Right renal pelvis (tissue), 4 donors: Measurements from ENCODE around the gene GPR137. TPM values are rescaled to one million over a fixed set of nuclear protein-coding genes. Genes with fewer than 3 reads are reported as not detected.

Experiments
- DNase-seq, 4 donors: peaks; one replicate each; pipeline ENCODE4 v3.0.0-alpha.2; 2013; ENCODE audit warnings: low read depth in 4 of 4, low spot score in 3 of 4, missing footprints in 1 of 4
- polyA plus RNA-seq, 4 donors: library from polyadenylated mRNA; unstranded; fragments of 120-200 nt; gene quantifications; one replicate each; pipeline ENCODE4 v1.2.1, GENCODE V29; 2013; ENCODE audit not compliant: insufficient read length in 4 of 4

Gene GPR137
- polyA plus RNA-seq, 4 donors, result 30.3 to 46.9 (median 35.1) TPM

GRCh38 chr11:64337538-64338249 lies 52.0 kb downstream of the GPR137 start:
- DNase-seq, result no peak

GRCh38 chr11:64338716-64339115 lies 53.1 kb downstream of the GPR137 start:
- DNase-seq, result no peak

Other genes starting within 250 kb of the GPR137 start
- 1 to 10 TPM; 2.6 to 4.1 (median 3.1) TPM for gene FLRT1, start 249.9 kb upstream of the GPR137 start, polyA plus RNA-seq
- 10 to 100 TPM; 13.6 to 18.9 (median 14.1) TPM for gene MACROD1, start 119.7 kb upstream of the GPR137 start, polyA plus RNA-seq
- gene STIP1, start 99.7 kb upstream of the GPR137 start, polyA plus RNA-seq, result 100 to 1,000 TPM; 188 to 239 (median 197) TPM
- 1 to 10 TPM; 5.0 to 9.2 (median 5.8) TPM for gene FERMT3, start 79.1 kb upstream of the GPR137 start, polyA plus RNA-seq
- 10 to 100 TPM; 41.9 to 52.0 (median 44.9) TPM for gene TRPT1, start 59.7 kb upstream of the GPR137 start, polyA plus RNA-seq
- gene NUDT22, start 59.6 kb upstream of the GPR137 start, polyA plus RNA-seq, result 10 to 100 TPM; 20.1 to 31.8 (median 22.9) TPM
- 10 to 100 TPM; 62.1 to 75.6 (median 63.9) TPM for gene DNAJC4, start 55.3 kb upstream of the GPR137 start, polyA plus RNA-seq
- gene VEGFB, start 51.3 kb upstream of the GPR137 start, polyA plus RNA-seq, result 10 to 100 TPM; 80.7 to 98.7 (median 93.8) TPM
- 100 to 1,000 TPM in 1 of 4 donors, 10 to 100 TPM in 3; 76.2 to 109 (median 85.7) TPM for gene FKBP2, start 44.8 kb upstream of the GPR137 start, polyA plus RNA-seq
- gene PPP1R14B, start 38.9 kb upstream of the GPR137 start, polyA plus RNA-seq, result 10 to 100 TPM; 61.9 to 88.4 (median 74.0) TPM
- 10 to 100 TPM; 12.2 to 15.1 (median 13.8) TPM for gene PLCB3, start 34.3 kb upstream of the GPR137 start, polyA plus RNA-seq
- gene BAD, start 1.2 kb upstream of the GPR137 start, polyA plus RNA-seq, result 10 to 100 TPM; 44.2 to 69.5 (median 49.2) TPM
- under 1 TPM in 1 of 4 donors, not detected in 3; 0.08 TPM for gene KCNK4, start 5.5 kb downstream of the GPR137 start, polyA plus RNA-seq
- gene CATSPERZ, start 14.5 kb downstream of the GPR137 start, polyA plus RNA-seq, result under 1 TPM in 1 of 4 donors, not detected in 3; 0.29 TPM
- gene ESRRA, start 19.7 kb downstream of the GPR137 start, polyA plus RNA-seq, result 10 to 100 TPM; 17.9 to 27.7 (median 18.5) TPM
- 100 to 1,000 TPM; 214 to 270 (median 239) TPM for gene TRMT112, start 31.7 kb downstream of the GPR137 start, polyA plus RNA-seq
- 100 to 1,000 TPM; 183 to 250 (median 192) TPM for gene PRDX5, start 32.3 kb downstream of the GPR137 start, polyA plus RNA-seq
- gene CCDC88B, start 54.4 kb downstream of the GPR137 start, polyA plus RNA-seq, result 1 to 10 TPM; 2.1 to 3.2 (median 2.9) TPM
- gene RPS6KA4, start 73.3 kb downstream of the GPR137 start, polyA plus RNA-seq, result 10 to 100 TPM; 10.5 to 15.4 (median 11.5) TPM